BLaER1 treated with 17β-estradiol and CSF1 and Interleukin-3, amounts not matched to agents 10 nM and 100 nM (cell line): ENCODE measurements around the gene SPDYE4.
A peak's percentile ranks its signal among the peaks of the same experiment; 100 is the strongest.

Experiments used
- H3K27ac ChIP-seq, 11 experiments: shearing (Covaris generic); formaldehyde crosslinking; 2 replicates each; pipeline ENCODE4 v1.8.1; 2022
- H3K27me3 ChIP-seq, 11 experiments: shearing (Covaris generic); formaldehyde crosslinking; 2 replicates each; pipeline ENCODE4 v1.8.1; 2022
- H3K36me3 ChIP-seq, 11 experiments: shearing (Covaris generic); formaldehyde crosslinking; 2 replicates each; pipeline ENCODE4 v1.8.1; 2022
- H3K4me1 ChIP-seq, 10 experiments: shearing (Covaris generic); formaldehyde crosslinking; 2 replicates each; pipeline ENCODE4 v1.8.1; 2022
- H3K4me2 ChIP-seq, 11 experiments: shearing (Covaris generic); formaldehyde crosslinking; 2 replicates each; pipeline ENCODE4 v1.8.1; 2022
- H3K4me3 ChIP-seq, 10 experiments: shearing (Covaris generic); formaldehyde crosslinking; 2 replicates each; pipeline ENCODE4 v1.8.1; 2022
- H3K9ac ChIP-seq, 11 experiments: shearing (Covaris generic); formaldehyde crosslinking; 2 replicates each; pipeline ENCODE4 v1.8.1; 2022
- H3K9me3 ChIP-seq, 11 experiments: shearing (Covaris generic); formaldehyde crosslinking; replicated peaks in 1 of 11; 2 replicates each; pipeline ENCODE4 v1.8.1; 2022
- H4K20me1 ChIP-seq, 11 experiments: shearing (Covaris generic); formaldehyde crosslinking; 2 replicates each; pipeline ENCODE4 v1.8.1; 2022
- Cebpa-rat ChIP-seq, 11 experiments: shearing (Covaris generic); IDR thresholded peaks; 2 replicates each; pipeline ENCODE4 v1.8.1; 2022

Gene SPDYE4

GRCh38 chr17:8799570-8800212 is 41.3 kb upstream of the SPDYE4 start:
- H3K4me1 ChIP-seq: peaks cover 0 to 21% (median 5%) of the 10 kb centered on the region in 10 experiments; a peak in 15 of 20 replicates
- H3K9ac ChIP-seq: no peak overlapping the region
- H4K20me1 ChIP-seq: peaks cover 0 to 5% (median 0%) of the 10 kb centered on the region in 11 experiments; a peak in 3 of 22 replicates
- no peaks in the 10 kb centered on the region for H3K27me3 ChIP-seq
- H3K9me3 ChIP-seq: 0 out of 22 replicates have a peak, but pooled peaks cover 0 to 4% (median 0%) of the 10 kb centered on the region in 11 experiments
- no peak overlapping the region for H3K4me2 ChIP-seq
- H3K27ac ChIP-seq: no peak overlapping the region
- peaks cover 0 to 79% (median 17%) of the 10 kb centered on the region in 11 experiments; a peak in 12 of 22 replicates for H3K36me3 ChIP-seq
- no peak overlapping the region for H3K4me3 ChIP-seq
- no peak for TF ChIP-seq Cebpa-rat (IDR thresholded peaks at IDR 0.05)

GRCh38 chr17:8798846-8799569 is 40.7 kb upstream of the SPDYE4 start, which contains the start of gene MFSD6L:
MFSD6L (minus strand) TSS chr17:8799365; CDS start chr17:8799120, 245 bp downstream.
- Histone ChIP-seq H3K9ac (no peak within 1 kb of the TSS), H3K27ac (no peak within 1 kb of the TSS)

GRCh38 chr17:8798176-8798845 is 40.0 kb upstream of the SPDYE4 start:
- TF ChIP-seq Cebpa-rat (IDR thresholded peaks at IDR 0.05): no peak
- Histone ChIP-seq H3K4me1 (peaks cover 0 to 35% (median 18%) of the 10 kb centered on the region in 10 experiments; a peak in 16 of 20 replicates), H4K20me1 (peaks cover 0 to 4% (median 0%) of the 10 kb centered on the region in 11 experiments; a peak in 2 of 22 replicates), H3K27me3 (no peaks in the 10 kb centered on the region), H3K36me3 (peaks cover 0 to 65% (median 9%) of the 10 kb centered on the region in 11 experiments; a peak in 11 of 22 replicates), H3K9me3 (peaks cover 0 to 4% (median 0%) of the 10 kb centered on the region in 11 experiments; a peak in 1 of 22 replicates), H3K4me3 (no peak overlapping the region), H3K9ac (no peak overlapping the region), H3K4me2 (no peak overlapping the region), H3K27ac (no peak overlapping the region)

More at GRCh38 chr17:8798846-8799569, 40.7 kb upstream of the SPDYE4 start, which contains the start of gene MFSD6L:
- peaks cover 0 to 5% (median 0%) of the 10 kb centered on the region in 11 experiments; a peak in 3 of 22 replicates for H4K20me1 ChIP-seq
- H3K9me3 ChIP-seq: 0 out of 22 replicates have a peak, but pooled peaks cover 0 to 4% (median 0%) of the 10 kb centered on the region in 11 experiments
- no peak within 1 kb of the TSS for H3K4me2 ChIP-seq
- H3K4me3 ChIP-seq: no peak within 1 kb of the TSS
- peaks cover 0 to 28% (median 11%) of the 10 kb centered on the region in 10 experiments; a peak in 16 of 20 replicates for H3K4me1 ChIP-seq
- no peaks in the 10 kb centered on the region for H3K27me3 ChIP-seq
- TF ChIP-seq Cebpa-rat (IDR thresholded peaks at IDR 0.05): no peak
- H3K36me3 ChIP-seq: peaks cover 0 to 72% (median 16%) of the 10 kb centered on the region in 11 experiments; a peak in 12 of 22 replicates

- Histone ChIP-seq H3K36me3 (peaks cover 0 to 59% (median 3%) of the 10 kb centered on the region in 11 experiments; a peak in 11 of 22 replicates), H3K9me3 (peaks cover 0 to 8% (median 2%) of the 10 kb centered on the region in 11 experiments; a peak in 12 of 22 replicates), H3K4me3 (no peak overlapping the region), H3K4me2 (no peak overlapping the region), H3K4me1 (peaks cover 0 to 37% (median 18%) of the 10 kb centered on the region in 10 experiments; a peak in 16 of 20 replicates), H3K27me3 (no peaks in the 10 kb centered on the region), H3K9ac (no peak overlapping the region), H4K20me1 (no peaks in the 10 kb centered on the region; a peak in 1 of 22 replicates), H3K27ac (no peak overlapping the region)
- TF ChIP-seq Cebpa-rat (IDR thresholded peaks at IDR 0.05): no peak
Observed at GRCh38 chr17:8797621-8798175, 39.4 kb upstream of the SPDYE4 start.

GRCh38 chr17:8794636-8795035 is 36.3 kb upstream of the SPDYE4 start:
- H3K9ac ChIP-seq: no peak overlapping the region
- H3K4me3 ChIP-seq: no peak overlapping the region
- peaks cover 0 to 28% (median 0%) of the 10 kb centered on the region in 11 experiments; a peak in 9 of 22 replicates for H3K36me3 ChIP-seq
- TF ChIP-seq Cebpa-rat (IDR thresholded peaks at IDR 0.05): no peak
- no peaks in the 10 kb centered on the region for H3K27me3 ChIP-seq
- peaks cover 13 to 25% (median 18%) of the 10 kb centered on the region in 11 experiments for H3K9me3 ChIP-seq
- H3K27ac ChIP-seq: peak overlapping the region in 6 of 11 experiments; percentile 20 to 71 (median 58); a peak in 8 of 22 replicates
- H3K4me2 ChIP-seq: peak overlapping the region in 10 of 11 experiments; percentile 1 to 68 (median 44); a peak in 14 of 22 replicates
- H3K4me1 ChIP-seq: peaks cover 0 to 58% (median 26%) of the 10 kb centered on the region in 10 experiments; a peak in 17 of 20 replicates
- no peaks in the 10 kb centered on the region for H4K20me1 ChIP-seq

- H3K9ac ChIP-seq: peak overlapping the region in 1 of 11 experiments; percentile 34; a peak in 3 of 22 replicates
- peaks cover 13 to 25% (median 18%) of the 10 kb centered on the region in 11 experiments for H3K9me3 ChIP-seq
- H3K27ac ChIP-seq: peak overlapping the region in 7 of 11 experiments; percentile 1 to 71 (median 56); a peak in 11 of 22 replicates
- TF ChIP-seq Cebpa-rat (IDR thresholded peaks at IDR 0.05): no peak
- H3K4me3 ChIP-seq: no peak overlapping the region
- peaks cover 0 to 23% (median 0%) of the 10 kb centered on the region in 11 experiments; a peak in 9 of 22 replicates for H3K36me3 ChIP-seq
- no peaks in the 10 kb centered on the region for H4K20me1 ChIP-seq
- H3K4me1 ChIP-seq: peaks cover 0 to 58% (median 26%) of the 10 kb centered on the region in 10 experiments; a peak in 17 of 20 replicates
- H3K27me3 ChIP-seq: no peaks in the 10 kb centered on the region
- H3K4me2 ChIP-seq: peak overlapping the region in 6 of 11 experiments; percentile 32 to 68 (median 58); a peak in 10 of 22 replicates
Observed at GRCh38 chr17:8793649-8794048, 35.3 kb upstream of the SPDYE4 start.

- TF ChIP-seq Cebpa-rat (IDR thresholded peaks at IDR 0.05): no peak
- Histone ChIP-seq H3K4me3 (no peak overlapping the region), H3K27ac (no peak overlapping the region), H4K20me1 (no peaks in the 10 kb centered on the region), H3K9me3 (peaks cover 13 to 25% (median 18%) of the 10 kb centered on the region in 11 experiments), H3K27me3 (no peaks in the 10 kb centered on the region), H3K4me2 (no peak overlapping the region), H3K36me3 (peaks cover 0 to 13% (median 0%) of the 10 kb centered on the region in 11 experiments; a peak in 9 of 22 replicates), H3K4me1 (peaks cover 0 to 58% (median 26%) of the 10 kb centered on the region in 10 experiments; a peak in 17 of 20 replicates), H3K9ac (no peak overlapping the region)
Observed at GRCh38 chr17:8792646-8793045, 34.3 kb upstream of the SPDYE4 start.

GRCh38 chr17:8791910-8792270 is 33.5 kb upstream of the SPDYE4 start:
- peaks cover 0 to 6% (median 0%) of the 10 kb centered on the region in 11 experiments; a peak in 6 of 22 replicates for H3K36me3 ChIP-seq
- H3K4me3 ChIP-seq: no peak overlapping the region; a peak in 1 of 20 replicates
- no peak overlapping the region; a peak in 1 of 22 replicates for H3K4me2 ChIP-seq
- TF ChIP-seq Cebpa-rat (IDR thresholded peaks at IDR 0.05): no peak
- H3K27me3 ChIP-seq: no peaks in the 10 kb centered on the region
- H3K27ac ChIP-seq: no peak overlapping the region; a peak in 1 of 22 replicates
- no peaks in the 10 kb centered on the region for H4K20me1 ChIP-seq
- H3K9me3 ChIP-seq: peaks cover 13 to 25% (median 18%) of the 10 kb centered on the region in 11 experiments
- H3K9ac ChIP-seq: no peak overlapping the region
- H3K4me1 ChIP-seq: peaks cover 0 to 58% (median 26%) of the 10 kb centered on the region in 10 experiments; a peak in 17 of 20 replicates
